Brain microvascular endothelial cell (primary cell): ENCODE data around the gene ITPR2.
A peak's percentile ranks its signal among the peaks of the same experiment; 100 is the strongest.

Source experiments
- DNase-seq: peaks from one replicate; pipeline ENCODE4 v3.0.0-alpha.2; 2020
- H3K27ac ChIP-seq: fragments of 250-450 bp; sonication (Bioruptor Pico); 2 replicates; pipeline ENCODE4 v1.5.1; 2020; ENCODE audit warnings: mild to moderate bottlenecking, moderate library complexity
- H3K27me3 ChIP-seq: fragments of 250-450 bp; sonication (Bioruptor Pico); replicated peaks from 2 replicates; pipeline ENCODE4 v1.5.1; 2020; ENCODE audit warnings: mild to moderate bottlenecking
- H3K36me3 ChIP-seq: fragments of 250-450 bp; sonication (Bioruptor Pico); replicated peaks from 2 replicates; pipeline ENCODE4 v1.5.1; 2020; ENCODE audit warnings: mild to moderate bottlenecking
- H3K4me3 ChIP-seq: 2 replicates; pipeline ENCODE4 v1.5.1; 2011; ENCODE audit warnings: low read depth, mild to moderate bottlenecking, control low read depth, low read length, moderate library complexity
- CTCF ChIP-seq: IDR thresholded peaks from 2 replicates; pipeline ENCODE4 v1.5.1; 2011; ENCODE audit warnings: low read depth, mild to moderate bottlenecking, moderate library complexity, low read length, control low read depth, inconsistent platforms; ENCODE audit errors: missing control alignments
- in situ Hi-C: cut with HindIII; loops from 2 replicates; pipeline ENCODE4 v1.10.0; 2017; ENCODE audit warnings: low sequenced_read_pairs, low pct_ligation_motif_present

Gene ITPR2

GRCh38 chr12:26372866-26373265 lies 460.1 kb downstream of the ITPR2 start:
- DNase-seq: no peak
- in situ Hi-C loops: no loop called here
- no peak overlapping the region for H3K4me3 ChIP-seq
- H3K27ac ChIP-seq: no peak overlapping the region
- H3K27me3 ChIP-seq: no peaks in the 10 kb centered on the region
- no peaks in the 10 kb centered on the region for H3K36me3 ChIP-seq
- TF ChIP-seq CTCF: no peak

GRCh38 chr12:26370098-26370497 lies 462.9 kb downstream of the ITPR2 start:
- Histone ChIP-seq H3K27ac (no peak overlapping the region), H3K27me3 (no peaks in the 10 kb centered on the region), H3K4me3 (no peak overlapping the region), H3K36me3 (no peaks in the 10 kb centered on the region)
- DNase-seq: no peak
- TF ChIP-seq CTCF: no peak
- in situ Hi-C loops: no loop called here

- in situ Hi-C loops: no loop called here
- Histone ChIP-seq H3K4me3 (no peak overlapping the region), H3K27me3 (no peaks in the 10 kb centered on the region), H3K36me3 (no peaks in the 10 kb centered on the region), H3K27ac (no peak overlapping the region)
- peak; percentile 86 for DNase-seq
- TF ChIP-seq CTCF: no peak
Measured at GRCh38 chr12:26369588-26369987, 463.4 kb downstream of the ITPR2 start.

- Histone ChIP-seq H3K27me3 (no peaks in the 10 kb centered on the region), H3K27ac (no peak overlapping the region), H3K36me3 (no peaks in the 10 kb centered on the region), H3K4me3 (no peak overlapping the region)
- in situ Hi-C loops: no loop called here
- no peak for DNase-seq
- TF ChIP-seq CTCF: no peak
Measured at GRCh38 chr12:26367991-26368730, 464.8 kb downstream of the ITPR2 start.

GRCh38 chr12:26361964-26362363 lies 471.0 kb downstream of the ITPR2 start:
- no peak overlapping the region for H3K4me3 ChIP-seq
- no peak for TF ChIP-seq CTCF
- H3K27ac ChIP-seq: no peak overlapping the region
- no peaks in the 10 kb centered on the region for H3K36me3 ChIP-seq
- in situ Hi-C loops: no loop called here
- H3K27me3 ChIP-seq: no peaks in the 10 kb centered on the region
- DNase-seq: no peak

GRCh38 chr12:26360062-26360461 lies 472.9 kb downstream of the ITPR2 start:
- Histone ChIP-seq H3K36me3 (no peaks in the 10 kb centered on the region), H3K27ac (no peak overlapping the region), H3K27me3 (no peaks in the 10 kb centered on the region), H3K4me3 (no peak overlapping the region)
- DNase-seq: no peak
- no peak for TF ChIP-seq CTCF
- in situ Hi-C loops: no loop called here
